HEK293 (cell line): ENCODE measurements around the gene PROX2.
A peak's percentile ranks its signal among the peaks of the same experiment; 100 is the strongest.

Experiments used
- CTCF ChIA-PET: fragments of 350-600 bp; formaldehyde crosslinking; extraction: SDS; loops from one replicate; lab custom pipeline; 2021; ENCODE audit warnings: antibody characterized with exemption; lab: Yijun Ruan, JAX
- POLR2A ChIA-PET: fragments of 300-600 bp; formaldehyde crosslinking; extraction: SDS; loops from one replicate; lab custom pipeline; 2020; ENCODE audit warnings: antibody characterized with exemption, inconsistent platforms; lab: Yijun Ruan, JAX
- H3K27ac ChIP-seq: fragments of 200-500 bp; sonication (Bioruptor generic); 2 replicates; pipeline ENCODE4 v1.5.1; 2014; ENCODE audit warnings: low read depth, low read length, control low read depth, inconsistent platforms; ENCODE audit errors: extremely low read depth
- H3K36me3 ChIP-seq, 2 experiments: fragments of 200-500 bp in 1 of 2; sonication (Bioruptor generic) in 1 of 2; 1 replicate in 1 of 2; 2 replicates in 1 of 2; pipeline ENCODE4 v1.5.1; 2014 to 2017; ENCODE audit warnings: inconsistent platforms in 2 of 2, low read length in 2 of 2; ENCODE audit not compliant: control insufficient read depth in 2 of 2, insufficient read depth in 1 of 2
- H3K4me1 ChIP-seq: fragments of 200-500 bp; sonication (Bioruptor generic); 2 replicates; pipeline ENCODE4 v1.5.1; 2014; ENCODE audit warnings: mild to moderate bottlenecking, low read length, inconsistent platforms; ENCODE audit not compliant: control insufficient read depth, insufficient read depth
- H3K4me3 ChIP-seq: 2 replicates; pipeline ENCODE4 v1.5.1; 2011; ENCODE audit warnings: low read depth, mild to moderate bottlenecking, control low read depth, low read length, moderate library complexity
- H3K9me3 ChIP-seq: fragments of 200-500 bp; sonication (Bioruptor generic); 2 replicates; pipeline ENCODE4 v1.5.1; 2014; ENCODE audit warnings: low read depth, low read length, inconsistent platforms; ENCODE audit not compliant: control insufficient read depth, insufficient read depth
- BCL11B ChIP-seq: fragments of 450-650 bp; formaldehyde crosslinking; IDR thresholded peaks from 2 replicates; pipeline ENCODE4 v1.5.1; 2016; ENCODE audit warnings: low read depth, missing biosample characterization, missing genetic modification characterization
- HIC1 ChIP-seq: fragments of 450-650 bp; formaldehyde crosslinking; IDR thresholded peaks from 2 replicates; pipeline ENCODE4 v1.5.1; 2016; ENCODE audit warnings: missing biosample characterization, missing genetic modification characterization
- PRDM1 ChIP-seq: fragments of 450-650 bp; formaldehyde crosslinking; IDR thresholded peaks from 2 replicates; pipeline ENCODE4; 2016; ENCODE audit warnings: missing biosample characterization, missing genetic modification characterization
- SP3 ChIP-seq: fragments of 450-650 bp; formaldehyde crosslinking; IDR thresholded peaks from 2 replicates; pipeline ENCODE4 v1.5.1; 2016; ENCODE audit warnings: missing biosample characterization, missing genetic modification characterization
- WT1 ChIP-seq: fragments of 450-650 bp; formaldehyde crosslinking; IDR thresholded peaks from 2 replicates; pipeline ENCODE4 v1.5.1; 2016; ENCODE audit warnings: missing biosample characterization, missing genetic modification characterization
- ZBTB17 ChIP-seq: fragments of 450-650 bp; formaldehyde crosslinking; IDR thresholded peaks from 2 replicates; pipeline ENCODE4 v1.5.1; 2016; ENCODE audit warnings: missing biosample characterization, missing genetic modification characterization
- ZIC2 ChIP-seq: fragments of 450-650 bp; formaldehyde crosslinking; IDR thresholded peaks from 2 replicates; pipeline ENCODE4 v1.5.1; 2016; ENCODE audit warnings: missing biosample characterization, missing genetic modification characterization
- ZNF155 ChIP-seq: fragments of 450-650 bp; formaldehyde crosslinking; IDR thresholded peaks from 2 replicates; pipeline ENCODE4 v1.5.1; 2016; ENCODE audit warnings: missing biosample characterization, missing genetic modification characterization
- ZNF26 ChIP-seq: fragments of 450-650 bp; formaldehyde crosslinking; IDR thresholded peaks from 2 replicates; pipeline ENCODE4 v1.5.1; 2016; ENCODE audit warnings: missing biosample characterization, missing genetic modification characterization
- ZNF544 ChIP-seq: fragments of 450-650 bp; formaldehyde crosslinking; IDR thresholded peaks from 2 replicates; pipeline ENCODE4 v1.5.0; 2017; ENCODE audit warnings: missing biosample characterization, missing genetic modification characterization
- ZNF548 ChIP-seq: fragments of 450-650 bp; formaldehyde crosslinking; IDR thresholded peaks from 2 replicates; pipeline ENCODE4 v1.5.1; 2016; ENCODE audit warnings: missing biosample characterization, missing genetic modification characterization
- ZNF610 ChIP-seq: fragments of 450-650 bp; formaldehyde crosslinking; IDR thresholded peaks from 2 replicates; pipeline ENCODE4 v1.5.1; 2016; ENCODE audit warnings: missing biosample characterization, missing genetic modification characterization, borderline replicate concordance
- ZNF660 ChIP-seq: fragments of 450-650 bp; IDR thresholded peaks from 2 replicates; pipeline ENCODE4 v1.5.1; 2018; ENCODE audit warnings: missing biosample characterization, mild to moderate bottlenecking, missing genetic modification characterization
- ZNF670 ChIP-seq: fragments of 450-650 bp; formaldehyde crosslinking; IDR thresholded peaks from 2 replicates; pipeline ENCODE4 v1.5.1; 2016; ENCODE audit warnings: missing biosample characterization, missing genetic modification characterization, low read depth
- ZSCAN18 ChIP-seq: fragments of 450-650 bp; formaldehyde crosslinking; IDR thresholded peaks from 2 replicates; pipeline ENCODE4 v1.5.1; 2016; ENCODE audit warnings: missing biosample characterization, missing genetic modification characterization
- TF ChIP-seq, protein P1 (sequence below): fragments of 450-650 bp; formaldehyde crosslinking; IDR thresholded peaks from 2 replicates; pipeline ENCODE4 v1.5.1; 2016; ENCODE audit warnings: missing biosample characterization, missing genetic modification characterization
- TF ChIP-seq, protein P2 (sequence below): fragments of 450-650 bp; formaldehyde crosslinking; IDR thresholded peaks from 2 replicates; pipeline ENCODE4 v1.5.1; 2016; ENCODE audit warnings: missing biosample characterization, missing genetic modification characterization
- TF ChIP-seq, protein P3 (sequence below): fragments of 450-650 bp; formaldehyde crosslinking; IDR thresholded peaks from 2 replicates; pipeline ENCODE4 v1.5.1; 2016; ENCODE audit warnings: missing biosample characterization, missing genetic modification characterization

The PROX2 gene

GRCh38 chr14:74915826-74916225 is 39.9 kb upstream of the PROX2 start:
- no peak for TF ChIP-seq ZSCAN18 (tag by site-specific recombination)
- TF ChIP-seq ZNF544 (tag by site-specific recombination) = 0 out of 2 replicates have a peak, but pooled peaks have one; percentile 32
- 0 out of 2 replicates have a peak, but pooled peaks have one; percentile 24 for TF ChIP-seq HIC1 (tag by site-specific recombination)
- CTCF ChIA-PET = interaction anchor here (0.6 to 1.6 kb wide), 2 partner anchors 55 to 172 kb away, joined by 3 read pairs; no protein-coding TSS in a partner anchor
- Histone ChIP-seq H3K9me3 (no peaks in the 10 kb centered on the region), H3K4me3 (no peak overlapping the region), H3K36me3 (peaks cover 0 to 8% of the 10 kb centered on the region in 2 experiments; a peak in 2 of 3 replicates), H3K4me1 (no peaks in the 10 kb centered on the region), H3K27ac (no peak overlapping the region)
- POLR2A ChIA-PET = no interaction called here

DNA sequence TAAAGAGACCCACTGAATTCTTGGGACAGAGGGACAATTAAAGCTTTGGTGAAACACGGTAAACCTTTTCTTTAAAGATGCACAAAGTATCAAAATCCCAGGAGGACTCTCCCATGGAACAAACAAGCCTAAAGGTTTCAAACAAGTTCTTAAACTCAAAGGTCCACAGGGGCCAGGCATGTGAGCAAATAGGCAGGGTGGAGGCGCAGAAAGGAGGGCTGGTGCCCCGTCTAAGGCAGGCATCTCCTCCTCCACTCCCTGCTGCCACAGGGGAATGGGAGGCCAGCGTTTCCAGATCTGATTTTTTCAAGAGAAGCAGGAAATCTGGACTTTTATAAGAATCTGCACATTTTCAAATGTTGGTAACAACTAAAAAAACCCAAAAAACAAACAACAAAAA is 39.5 kb upstream of the PROX2 start:
- CTCF ChIA-PET = interaction anchor here (1.0 to 1.6 kb wide), 3 partner anchors 10 to 54 kb away, joined by 3 to 4 read pairs (median 3); no protein-coding TSS in a partner anchor
- H3K9me3 ChIP-seq = no peaks in the 10 kb centered on the region
- TF ChIP-seq, protein P1, sequence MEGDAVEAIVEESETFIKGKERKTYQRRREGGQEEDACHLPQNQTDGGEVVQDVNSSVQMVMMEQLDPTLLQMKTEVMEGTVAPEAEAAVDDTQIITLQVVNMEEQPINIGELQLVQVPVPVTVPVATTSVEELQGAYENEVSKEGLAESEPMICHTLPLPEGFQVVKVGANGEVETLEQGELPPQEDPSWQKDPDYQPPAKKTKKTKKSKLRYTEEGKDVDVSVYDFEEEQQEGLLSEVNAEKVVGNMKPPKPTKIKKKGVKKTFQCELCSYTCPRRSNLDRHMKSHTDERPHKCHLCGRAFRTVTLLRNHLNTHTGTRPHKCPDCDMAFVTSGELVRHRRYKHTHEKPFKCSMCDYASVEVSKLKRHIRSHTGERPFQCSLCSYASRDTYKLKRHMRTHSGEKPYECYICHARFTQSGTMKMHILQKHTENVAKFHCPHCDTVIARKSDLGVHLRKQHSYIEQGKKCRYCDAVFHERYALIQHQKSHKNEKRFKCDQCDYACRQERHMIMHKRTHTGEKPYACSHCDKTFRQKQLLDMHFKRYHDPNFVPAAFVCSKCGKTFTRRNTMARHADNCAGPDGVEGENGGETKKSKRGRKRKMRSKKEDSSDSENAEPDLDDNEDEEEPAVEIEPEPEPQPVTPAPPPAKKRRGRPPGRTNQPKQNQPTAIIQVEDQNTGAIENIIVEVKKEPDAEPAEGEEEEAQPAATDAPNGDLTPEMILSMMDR (tag by site-specific recombination) = no peak
- TF ChIP-seq SP3 (tag by site-specific recombination) (no peak), ZNF610 (tag by site-specific recombination) (no peak), ZNF548 (tag by site-specific recombination) (no peak), ZIC2 (tag by site-specific recombination) (no peak), ZNF660 (tag by site-specific recombination) (no peak), PRDM1 (tag by site-specific recombination) (no peak), ZNF155 (tag by site-specific recombination) (no peak), ZNF26 (no peak), BCL11B (tag by site-specific recombination) (no peak), ZNF670 (tag by site-specific recombination) (no peak), ZBTB17 (tag by site-specific recombination) (no peak), WT1 (tag by site-specific recombination) (no peak)
- TF ChIP-seq, protein P2, sequence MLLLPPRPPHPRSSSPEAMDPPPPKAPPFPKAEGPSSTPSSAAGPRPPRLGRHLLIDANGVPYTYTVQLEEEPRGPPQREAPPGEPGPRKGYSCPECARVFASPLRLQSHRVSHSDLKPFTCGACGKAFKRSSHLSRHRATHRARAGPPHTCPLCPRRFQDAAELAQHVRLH (tag by site-specific recombination) = no peak
- TF ChIP-seq, protein P3, sequence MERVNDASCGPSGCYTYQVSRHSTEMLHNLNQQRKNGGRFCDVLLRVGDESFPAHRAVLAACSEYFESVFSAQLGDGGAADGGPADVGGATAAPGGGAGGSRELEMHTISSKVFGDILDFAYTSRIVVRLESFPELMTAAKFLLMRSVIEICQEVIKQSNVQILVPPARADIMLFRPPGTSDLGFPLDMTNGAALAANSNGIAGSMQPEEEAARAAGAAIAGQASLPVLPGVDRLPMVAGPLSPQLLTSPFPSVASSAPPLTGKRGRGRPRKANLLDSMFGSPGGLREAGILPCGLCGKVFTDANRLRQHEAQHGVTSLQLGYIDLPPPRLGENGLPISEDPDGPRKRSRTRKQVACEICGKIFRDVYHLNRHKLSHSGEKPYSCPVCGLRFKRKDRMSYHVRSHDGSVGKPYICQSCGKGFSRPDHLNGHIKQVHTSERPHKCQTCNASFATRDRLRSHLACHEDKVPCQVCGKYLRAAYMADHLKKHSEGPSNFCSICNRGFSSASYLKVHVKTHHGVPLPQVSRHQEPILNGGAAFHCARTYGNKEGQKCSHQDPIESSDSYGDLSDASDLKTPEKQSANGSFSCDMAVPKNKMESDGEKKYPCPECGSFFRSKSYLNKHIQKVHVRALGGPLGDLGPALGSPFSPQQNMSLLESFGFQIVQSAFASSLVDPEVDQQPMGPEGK = no peak
- POLR2A ChIA-PET = no interaction called here
- H3K36me3 ChIP-seq = peaks cover 0 to 8% of the 10 kb centered on the region in 2 experiments; a peak in 2 of 3 replicates
- H3K27ac ChIP-seq = no peak overlapping the region
- H3K4me3 ChIP-seq = no peak overlapping the region
- no peaks in the 10 kb centered on the region for H3K4me1 ChIP-seq
